Astrocyte of the hippocampus (primary cell): Measurements from ENCODE around the gene RS1.

ENCODE experiments used
- DNase-seq: peaks from one replicate; pipeline ENCODE4 v3.0.0; 2011; ENCODE audit warnings: low read depth, low spot score

RS1 gene

DNA sequence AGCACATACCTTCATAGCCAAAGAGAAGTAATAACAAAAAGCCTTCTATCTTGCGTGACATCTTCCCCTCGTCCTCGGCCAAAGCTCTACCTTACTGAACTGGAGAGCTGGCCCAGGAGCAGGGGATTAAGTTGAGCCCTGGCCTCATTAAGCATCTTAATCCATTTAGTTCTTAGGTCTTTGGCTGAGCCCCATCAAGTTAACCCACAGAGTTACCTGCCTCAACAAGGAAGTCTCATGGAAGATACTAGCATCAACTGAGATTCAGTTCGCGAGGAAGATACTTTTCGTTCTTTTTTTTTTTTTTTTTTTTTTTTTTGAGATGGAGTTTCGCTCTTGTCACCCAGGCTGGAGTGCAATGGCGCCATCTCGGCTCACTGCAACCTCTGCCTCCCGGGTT is at the start of gene RS1:
Gene RS1 (minus strand): TSS at position 101 of the 400 bp plus-strand sequence. CDS start 40 bp downstream, at position 61.
- no peak for DNase-seq

GRCh38 chrX:18719852-18720251 is 47.9 kb upstream of the RS1 start:
- DNase-seq, result no peak

- no peak for DNase-seq
Measured at GRCh38 chrX:18714910-18715309, 43.0 kb upstream of the RS1 start.

- no peak for DNase-seq
Measured at GRCh38 chrX:18709833-18710232, 37.9 kb upstream of the RS1 start.

- DNase-seq, result no peak
Measured at GRCh38 chrX:18707426-18708049, 35.6 kb upstream of the RS1 start, which contains the start of gene PPEF1. PPEF1 (plus strand) TSS chrX:18707645; CDS start chrX:18707781, 136 bp downstream.

- DNase-seq, result peak; percentile 42
Measured at GRCh38 chrX:18702362-18703195, 30.7 kb upstream of the RS1 start.

GRCh38 chrX:18701621-18702361 is 29.9 kb upstream of the RS1 start:
- peak; percentile 53 for DNase-seq

DNA sequence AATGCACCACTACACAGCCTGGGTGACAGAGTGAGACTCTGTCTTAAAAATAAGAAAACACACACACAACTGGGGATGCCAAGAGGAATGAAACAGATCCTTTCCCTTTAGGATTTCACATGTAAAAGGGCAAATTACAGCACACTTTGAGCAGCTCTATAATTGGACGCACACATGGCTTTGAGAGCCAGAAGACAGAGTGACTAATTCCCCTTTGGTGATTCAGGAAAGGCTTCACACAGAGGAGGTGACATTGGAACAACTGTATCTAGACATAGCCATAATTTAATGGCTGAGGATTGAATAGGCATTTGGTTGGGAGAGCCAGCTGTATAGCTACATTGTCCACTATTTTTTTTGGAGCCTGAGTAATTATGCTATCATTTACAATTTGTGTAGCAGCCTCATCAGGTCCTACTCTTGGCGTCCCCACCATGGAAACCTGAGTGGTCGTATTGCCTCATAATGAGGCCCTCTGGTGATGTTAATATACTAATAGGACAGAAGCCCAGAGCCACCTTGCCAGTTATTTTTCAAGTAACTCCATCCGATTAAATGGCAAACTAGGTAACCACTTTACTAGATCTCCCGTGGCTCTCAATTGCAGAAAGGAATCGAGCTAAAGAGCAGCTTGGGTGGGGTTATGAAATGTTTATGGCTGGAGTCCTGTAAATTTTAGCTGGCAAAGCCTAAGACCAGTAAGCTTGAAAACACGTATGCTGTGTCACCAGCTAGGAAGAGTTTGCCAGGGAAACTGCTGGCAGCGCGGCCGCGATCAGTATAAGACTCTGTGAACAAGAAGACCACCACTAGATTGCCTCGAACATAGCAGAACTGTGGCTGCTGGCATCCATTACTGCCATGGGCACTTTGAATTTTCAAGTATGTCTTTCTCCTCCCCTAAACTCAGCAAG is 27.1 kb upstream of the RS1 start:
- peak; percentile 24 for DNase-seq

DNA sequence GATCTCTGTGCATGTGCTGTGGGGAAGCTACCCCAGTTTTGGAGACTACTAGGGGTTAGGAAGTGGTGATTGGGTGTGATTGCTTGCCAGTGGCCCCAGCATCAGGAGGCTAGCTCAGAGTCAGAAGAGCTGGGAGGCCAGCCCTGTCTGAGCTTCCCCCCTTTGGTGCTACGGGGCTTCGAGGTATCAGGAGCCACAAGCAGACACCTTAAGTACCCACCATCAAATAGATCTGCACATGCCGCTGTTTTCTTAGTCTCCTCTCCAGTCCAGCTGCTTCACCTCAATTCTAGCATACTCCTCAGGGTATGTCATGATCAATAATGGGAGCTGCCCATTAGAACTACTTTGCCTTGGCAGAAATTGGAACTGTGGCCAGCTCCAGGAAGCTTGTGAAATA is 24.7 kb upstream of the RS1 start:
- DNase-seq, result no peak

DNA sequence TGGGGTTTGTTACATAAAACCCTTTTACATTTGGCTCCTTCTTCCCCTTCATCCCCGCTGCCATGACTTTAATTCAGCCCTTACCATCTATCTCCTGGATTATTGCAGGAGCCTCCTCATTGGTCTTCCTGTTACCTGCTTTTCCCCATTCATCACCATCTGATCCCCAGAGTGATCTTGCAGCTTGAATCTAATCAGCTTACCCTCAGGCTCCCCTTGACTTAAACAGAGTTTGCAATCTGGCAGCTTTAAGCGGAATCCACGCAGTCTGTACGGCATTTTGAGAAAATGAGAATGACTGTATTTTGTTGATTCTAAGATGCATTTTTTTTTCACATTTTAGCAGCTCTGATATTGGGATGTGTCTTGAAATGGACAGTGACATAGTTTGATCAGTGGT is 20.6 kb upstream of the RS1 start:
- no peak for DNase-seq

GRCh38 chrX:18691431-18691830 is 19.5 kb upstream of the RS1 start:
- no peak for DNase-seq

GRCh38 chrX:18687856-18688495 is 16.1 kb upstream of the RS1 start:
- no peak for DNase-seq

DNA sequence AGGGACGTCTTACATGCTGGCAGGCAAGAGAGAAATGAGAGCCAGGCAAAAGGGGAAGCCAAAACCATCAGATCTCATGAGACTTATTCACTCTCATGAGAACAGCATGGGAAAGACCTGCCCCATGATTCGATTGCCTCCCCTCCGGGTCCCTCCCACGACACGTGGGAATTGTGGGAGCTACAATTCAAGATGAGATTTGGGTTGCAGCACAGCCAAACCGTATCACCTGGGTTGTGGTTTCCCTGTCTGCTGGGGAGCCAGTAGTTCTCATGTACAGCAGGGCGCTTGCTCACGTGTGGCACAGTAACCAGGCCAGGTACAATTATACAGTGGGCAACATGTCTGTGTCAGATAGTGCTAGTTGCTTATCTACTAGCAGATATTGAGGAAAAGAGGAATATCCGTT is 11.1 kb upstream of the RS1 start:
- DNase-seq, result no peak

- DNase-seq, result no peak
Measured at GRCh38 chrX:18681996-18682395, 10.1 kb upstream of the RS1 start.

DNA sequence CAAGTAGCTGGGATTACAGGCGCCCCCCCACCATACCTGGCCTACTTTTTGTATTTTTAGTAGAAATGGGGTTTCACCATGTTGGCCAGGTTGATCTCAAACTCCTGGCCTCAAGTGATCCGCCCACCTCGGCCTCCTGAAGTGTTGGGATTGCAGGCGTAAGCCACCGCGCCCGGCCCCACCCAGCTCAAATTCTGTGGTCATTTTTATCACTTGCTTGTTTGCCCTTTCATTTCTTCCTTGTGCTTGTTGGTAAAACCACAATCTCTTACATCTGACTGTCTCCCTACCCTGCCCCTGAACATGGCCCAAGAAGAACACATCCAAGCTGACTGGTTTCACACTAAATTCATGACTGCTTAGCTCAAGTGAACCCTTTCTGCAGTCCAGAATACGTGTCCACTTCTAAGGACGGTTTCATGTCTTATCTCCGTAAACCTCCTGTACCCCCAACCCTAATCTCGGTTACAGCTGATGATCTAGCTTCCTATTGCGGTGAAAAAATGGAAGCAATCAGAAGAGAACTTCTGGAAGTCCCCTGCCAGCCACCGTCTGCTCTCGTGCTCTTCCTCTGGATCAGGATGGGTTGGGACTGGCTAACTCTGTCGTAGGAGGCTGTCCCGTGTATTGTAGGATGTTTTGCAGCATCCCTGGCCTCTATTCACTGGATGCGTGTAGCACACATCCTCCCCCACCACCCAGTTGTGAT is 5.4 kb upstream of the RS1 start:
- no peak for DNase-seq

DNA sequence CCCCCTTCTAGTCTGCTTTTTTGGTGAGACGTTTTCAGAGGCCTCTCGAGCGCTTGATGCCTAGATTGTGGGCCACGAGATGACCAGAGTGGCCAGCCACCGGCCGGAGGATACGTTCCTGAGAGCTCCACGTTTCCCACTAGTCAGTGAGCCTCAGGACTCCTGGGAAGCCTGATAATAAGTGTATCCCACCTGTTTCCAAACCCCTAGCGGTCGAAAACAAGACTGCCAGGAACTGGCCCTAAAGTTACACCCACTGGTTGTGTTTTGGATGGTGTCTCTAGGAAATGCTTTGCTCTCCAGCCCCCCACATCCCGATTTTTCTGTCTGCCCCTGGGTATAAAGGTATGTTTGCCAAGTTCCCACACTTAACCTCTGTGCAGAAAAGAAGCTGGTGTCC is 4.6 kb upstream of the RS1 start:
- peak; percentile 12 for DNase-seq

GRCh38 chrX:18676050-18676449 is 4.1 kb upstream of the RS1 start:
- DNase-seq, result no peak

DNA sequence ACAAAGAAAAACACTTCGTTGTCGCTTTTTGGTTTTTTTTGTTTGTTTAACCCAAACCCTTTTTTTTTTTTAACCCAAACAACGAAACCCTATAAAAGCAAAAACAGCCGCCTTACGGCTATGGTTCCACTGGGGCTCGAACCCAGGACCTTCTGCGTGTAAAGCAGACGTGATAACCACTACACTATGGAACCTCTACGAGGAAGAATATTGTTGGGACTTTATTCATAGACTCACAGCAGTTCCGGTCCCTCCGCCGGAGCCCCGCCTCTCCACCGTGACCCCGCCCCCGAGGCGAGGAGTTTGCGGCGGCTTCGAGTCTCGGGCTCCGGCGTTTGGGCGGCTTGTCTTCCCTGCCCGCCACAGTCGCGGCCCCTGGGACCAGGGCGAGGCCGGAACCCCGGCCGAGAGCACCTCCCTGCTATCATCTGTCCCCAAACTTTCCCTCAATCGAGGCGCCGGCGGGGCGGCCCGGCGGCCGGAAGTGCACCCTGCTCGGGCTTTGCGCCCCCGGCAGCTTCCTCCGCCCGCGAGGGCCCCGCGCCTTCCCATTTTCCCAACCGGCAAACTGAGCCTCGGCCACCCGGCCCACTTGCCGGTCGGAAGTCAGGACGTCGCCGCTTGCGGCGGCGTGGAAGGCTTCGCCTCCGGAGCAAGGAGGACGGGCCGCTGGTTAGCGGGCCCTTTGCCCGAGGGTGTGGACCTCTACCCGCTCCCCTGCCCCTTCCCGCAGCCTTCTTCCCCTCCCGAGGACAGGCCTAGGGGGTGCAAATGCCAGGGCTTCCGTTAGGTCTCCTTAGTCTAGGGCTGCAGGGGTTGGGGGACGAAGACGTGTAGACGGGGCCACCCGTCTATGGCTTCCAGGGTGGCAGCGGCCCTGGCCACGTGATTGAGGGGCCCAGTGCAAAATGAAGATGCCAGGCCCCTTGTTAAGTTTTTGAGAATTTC is 3.2 kb upstream of the RS1 start:
- DNase-seq, result peak; percentile 85

DNA sequence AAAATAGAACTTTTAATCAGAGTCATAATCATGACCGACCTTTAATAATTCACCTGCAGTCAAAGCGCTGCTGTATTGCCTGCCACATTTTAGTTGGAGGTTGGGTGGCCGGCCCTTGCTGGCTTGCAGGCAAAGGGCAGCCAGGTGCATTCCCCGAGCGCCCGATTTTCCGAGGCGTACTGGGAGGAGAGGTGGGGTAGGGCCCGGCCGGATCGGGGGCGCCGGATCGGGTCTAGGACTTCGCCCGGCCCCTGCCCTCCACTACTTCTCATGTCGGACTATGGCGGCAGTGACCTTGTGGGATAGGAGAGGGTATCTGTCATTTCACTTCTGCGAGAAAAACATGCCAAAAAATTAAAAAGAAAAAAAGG is 2.5 kb upstream of the RS1 start:
- peak; percentile 18 for DNase-seq
